Measurements from ENCODE around the gene FARS2. TPM values are rescaled to one million over a fixed set of nuclear protein-coding genes. Genes with fewer than 3 reads are reported as not detected.
"Not testable (repeated sequence)": the region's sequence is repeated elsewhere in the genome, so short reads cannot be mapped to it uniquely, and the experiment has no call there.

The FARS2 gene
- polyA plus RNA-seq, 4 donors, result 19.6 to 21.8 (median 20.5) TPM

GRCh38 chr6:5652406-5653137 lies 391.3 kb downstream of the FARS2 start:
- DNase-seq (ENCODE audit: low read depth in 4 of 4, low spot score in 3 of 4), result no peak

- DNase-seq (ENCODE audit: low read depth in 4 of 4, low spot score in 3 of 4), result no peak
These were observed 392.5 kb downstream of the FARS2 start for GRCh38 chr6:5653801-5654200.

- DNase-seq (ENCODE audit: low read depth in 4 of 4, low spot score in 3 of 4), result no peak
These were observed 394.9 kb downstream of the FARS2 start for GRCh38 chr6:5656226-5656625.

GRCh38 chr6:5656695-5657094 lies 395.4 kb downstream of the FARS2 start:
- DNase-seq (ENCODE audit: low read depth in 4 of 4, low spot score in 3 of 4), result not testable (repeated sequence)

GRCh38 chr6:5657684-5658430 lies 396.5 kb downstream of the FARS2 start:
- DNase-seq (ENCODE audit: low read depth in 4 of 4, low spot score in 3 of 4), result no peak

- no peak for DNase-seq (ENCODE audit: low read depth in 4 of 4, low spot score in 3 of 4)
These were observed 398.2 kb downstream of the FARS2 start for GRCh38 chr6:5659467-5659866.

GRCh38 chr6:5660772-5661171 lies 399.5 kb downstream of the FARS2 start:
- DNase-seq (ENCODE audit: low read depth in 4 of 4, low spot score in 3 of 4), result no peak

- DNase-seq (ENCODE audit: low read depth in 4 of 4, low spot score in 3 of 4), result no peak
These were observed 401.5 kb downstream of the FARS2 start for GRCh38 chr6:5662797-5663196.

- DNase-seq (ENCODE audit: low read depth in 4 of 4, low spot score in 3 of 4), result no peak
These were observed 401.9 kb downstream of the FARS2 start for GRCh38 chr6:5663259-5663658.

- no peak for DNase-seq (ENCODE audit: low read depth in 4 of 4, low spot score in 3 of 4)
These were observed 402.4 kb downstream of the FARS2 start for GRCh38 chr6:5663739-5664138.

- DNase-seq (ENCODE audit: low read depth in 4 of 4, low spot score in 3 of 4), result no peak
These were observed 402.8 kb downstream of the FARS2 start for GRCh38 chr6:5664149-5664548.

- no peak for DNase-seq (ENCODE audit: low read depth in 4 of 4, low spot score in 3 of 4)
These were observed 403.9 kb downstream of the FARS2 start for GRCh38 chr6:5665173-5665572.

GRCh38 chr6:5665667-5666066 lies 404.4 kb downstream of the FARS2 start:
- DNase-seq (ENCODE audit: low read depth in 4 of 4, low spot score in 3 of 4), result no peak

- no peak for DNase-seq (ENCODE audit: low read depth in 4 of 4, low spot score in 3 of 4)
These were observed 405.4 kb downstream of the FARS2 start for GRCh38 chr6:5666695-5667094.

- no peak for DNase-seq (ENCODE audit: low read depth in 4 of 4, low spot score in 3 of 4)
These were observed 406.4 kb downstream of the FARS2 start for GRCh38 chr6:5667737-5668136.

- DNase-seq (ENCODE audit: low read depth in 4 of 4, low spot score in 3 of 4), result no peak
These were observed 409.1 kb downstream of the FARS2 start for GRCh38 chr6:5670381-5670780.

- DNase-seq (ENCODE audit: low read depth in 4 of 4, low spot score in 3 of 4), result peak in 3 of 4 donors; percentile 31 to 48 (median 46)
These were observed 409.7 kb downstream of the FARS2 start for GRCh38 chr6:5670811-5671561.

- no peak for DNase-seq (ENCODE audit: low read depth in 4 of 4, low spot score in 3 of 4)
These were observed 410.6 kb downstream of the FARS2 start for GRCh38 chr6:5671601-5672559.

GRCh38 chr6:5672581-5673011 lies 411.3 kb downstream of the FARS2 start:
- DNase-seq (ENCODE audit: low read depth in 4 of 4, low spot score in 3 of 4), result peak in 3 of 4 donors; percentile 31 to 46 (median 36)
